ENCODE results near the gene GPR161.
"Not testable (repeated sequence)": the region's sequence is repeated elsewhere in the genome, so short reads cannot be mapped to it uniquely, and the experiment has no call there.

GPR161 gene

GRCh38 chr1:168082008-168082876 is 54.5 kb downstream of the GPR161 start:
- TF ChIP-seq GATA1 (IDR thresholded peaks at IDR 0.05; ENCODE audit: low read depth, low read length), result no peak
- no peak for TF ChIP-seq POLR2A (IDR thresholded peaks at IDR 0.05; ENCODE audit: low read length)
- DNase-seq, result peak; percentile 76 to 84

- peak in 1 of 2 experiments; percentile 20 for DNase-seq
- TF ChIP-seq GATA1 (IDR thresholded peaks at IDR 0.05; ENCODE audit: low read depth, low read length) (no peak), POLR2A (IDR thresholded peaks at IDR 0.05; ENCODE audit: low read length) (no peak)
These were observed 55.2 kb downstream of the GPR161 start for GRCh38 chr1:168081373-168082007.

DNA sequence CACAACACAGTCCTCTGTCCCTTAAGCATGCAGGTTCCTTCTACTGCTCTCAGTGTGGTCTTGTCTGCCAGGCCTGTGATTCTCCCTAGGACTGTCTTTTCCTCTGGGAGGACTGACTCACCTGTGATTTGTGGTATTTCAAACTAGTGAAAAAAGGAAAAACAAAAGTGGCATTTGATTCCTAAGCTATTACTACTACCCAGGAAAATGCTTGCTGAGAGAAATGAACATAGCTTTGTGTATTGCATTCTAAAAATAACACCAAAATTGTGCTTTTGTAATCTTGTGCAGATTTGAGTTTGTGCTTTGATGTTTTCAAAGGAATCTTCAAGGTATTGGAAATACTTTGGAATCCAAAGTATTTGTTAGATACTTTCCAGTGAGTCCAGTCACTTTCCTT is 57.0 kb downstream of the GPR161 start:
- TF ChIP-seq GATA1 (IDR thresholded peaks at IDR 0.05; ENCODE audit: low read depth, low read length) (no peak), POLR2A (IDR thresholded peaks at IDR 0.05; ENCODE audit: low read length) (no peak)
- no peak for DNase-seq

DNA sequence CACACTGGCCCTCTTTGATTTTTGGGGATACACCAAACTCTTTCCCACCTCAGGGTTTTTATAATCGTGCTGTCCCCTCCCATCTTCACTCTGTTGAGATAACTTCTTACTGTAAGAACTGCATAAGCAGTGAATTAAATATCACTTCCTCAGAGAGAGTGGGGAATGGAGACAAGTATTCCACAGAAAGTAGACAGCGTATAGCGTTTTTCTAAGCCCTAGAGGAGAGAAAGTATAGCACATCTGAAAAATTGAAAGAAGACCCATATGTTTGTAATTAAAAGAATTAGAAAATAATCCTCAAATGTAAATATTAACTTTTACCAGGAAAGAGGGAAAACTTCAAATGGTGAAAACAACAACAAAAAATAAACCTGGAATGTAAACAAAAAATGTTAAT is 67.3 kb downstream of the GPR161 start:
- TF ChIP-seq GATA1 (IDR thresholded peaks at IDR 0.05; ENCODE audit: low read depth, low read length) (no peak), POLR2A (IDR thresholded peaks at IDR 0.05; ENCODE audit: low read length) (no peak)
- no peak for DNase-seq

- peak; percentile 5 to 13 for DNase-seq
- TF ChIP-seq GATA1 (IDR thresholded peaks at IDR 0.05; ENCODE audit: low read depth, low read length) (no peak), POLR2A (IDR thresholded peaks at IDR 0.05; ENCODE audit: low read length) (no peak)
These were observed 71.2 kb downstream of the GPR161 start for GRCh38 chr1:168065506-168065905.

DNA sequence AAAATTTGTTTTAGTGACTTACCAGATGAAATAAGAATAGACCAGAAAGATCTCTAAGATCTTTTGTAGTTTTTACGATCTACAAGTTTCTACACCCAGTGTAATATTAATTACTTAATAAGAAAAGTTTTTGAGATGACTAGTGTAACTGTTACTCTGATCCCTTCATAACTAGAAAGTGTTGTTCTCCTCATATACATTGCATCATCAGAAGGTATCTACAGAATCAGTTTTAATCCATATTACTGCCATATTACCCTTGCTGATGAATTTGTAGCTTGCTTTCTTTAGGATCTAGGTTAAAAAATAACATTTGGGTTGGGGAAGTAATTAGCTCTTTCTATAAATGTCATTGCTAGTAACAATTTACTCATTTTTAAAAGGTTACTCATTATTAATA is 72.5 kb downstream of the GPR161 start:
- no peak for DNase-seq
- TF ChIP-seq GATA1 (IDR thresholded peaks at IDR 0.05; ENCODE audit: low read depth, low read length) (no peak), POLR2A (IDR thresholded peaks at IDR 0.05; ENCODE audit: low read length) (no peak)

GRCh38 chr1:168057921-168058320 is 78.8 kb downstream of the GPR161 start:
- DNase-seq, result peak in 1 of 2 experiments; percentile 23
- TF ChIP-seq GATA1 (IDR thresholded peaks at IDR 0.05; ENCODE audit: low read depth, low read length) (no peak), POLR2A (IDR thresholded peaks at IDR 0.05; ENCODE audit: low read length) (no peak)

DNA sequence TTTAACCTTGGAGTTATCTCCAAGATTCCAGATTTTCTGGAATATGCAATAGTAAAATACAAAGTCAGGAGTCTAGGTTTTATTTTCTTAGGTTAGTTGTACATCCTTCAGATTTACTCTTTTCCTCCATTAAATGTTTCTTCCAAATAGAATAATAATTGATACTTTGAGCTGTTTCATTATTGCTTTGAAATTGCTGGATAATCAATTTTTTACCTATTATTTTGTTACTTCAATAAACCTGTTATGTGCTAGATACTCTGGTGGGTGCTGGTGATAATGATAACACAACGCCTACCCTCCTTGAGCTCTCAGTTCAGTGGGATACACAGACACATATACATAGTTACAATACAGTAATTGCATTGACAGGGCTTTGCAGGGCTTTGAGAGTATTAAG is 79.4 kb downstream of the GPR161 start:
- TF ChIP-seq POLR2A (IDR thresholded peaks at IDR 0.05; ENCODE audit: low read length), result no peak
- no peak for TF ChIP-seq GATA1 (IDR thresholded peaks at IDR 0.05; ENCODE audit: low read depth, low read length)
- DNase-seq, result no peak

GRCh38 chr1:168056152-168056551 is 80.6 kb downstream of the GPR161 start:
- not testable (repeated sequence) for DNase-seq

GRCh38 chr1:168054117-168054516 is 82.6 kb downstream of the GPR161 start:
- TF ChIP-seq POLR2A (IDR thresholded peaks at IDR 0.05; ENCODE audit: low read length) (no peak), GATA1 (IDR thresholded peaks at IDR 0.05; ENCODE audit: low read depth, low read length) (no peak)

DNA sequence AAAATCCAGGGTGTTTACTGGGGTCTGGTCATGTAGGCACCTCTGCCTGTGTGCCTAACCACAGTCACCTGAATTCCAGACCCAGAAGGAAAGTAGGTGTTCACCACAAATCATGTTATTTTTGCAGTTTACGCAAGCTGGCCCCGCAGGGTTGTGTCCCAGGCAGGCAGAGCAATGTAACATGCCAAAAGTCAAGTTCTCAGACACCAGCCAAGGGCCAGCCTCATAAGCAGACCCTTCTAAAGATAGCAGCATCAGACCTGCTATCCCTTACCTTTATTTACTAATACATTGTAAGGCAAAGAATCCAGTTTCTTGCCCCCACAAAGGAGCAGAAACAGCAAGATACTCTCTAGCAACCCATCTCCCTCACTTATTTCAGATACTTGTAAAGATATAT is 83.0 kb downstream of the GPR161 start:
- no peak for TF ChIP-seq GATA1 (IDR thresholded peaks at IDR 0.05; ENCODE audit: low read depth, low read length)
- no peak for TF ChIP-seq POLR2A (IDR thresholded peaks at IDR 0.05; ENCODE audit: low read length)
- no peak for DNase-seq

More at GRCh38 chr1:168054117-168054516, 82.6 kb downstream of the GPR161 start:
- DNase-seq, result no peak

- no peak for DNase-seq
- TF ChIP-seq GATA1 (IDR thresholded peaks at IDR 0.05; ENCODE audit: low read depth, low read length) (no peak), POLR2A (IDR thresholded peaks at IDR 0.05; ENCODE audit: low read length) (no peak)
These were observed 85.8 kb downstream of the GPR161 start for GRCh38 chr1:168050880-168051279.

DNA sequence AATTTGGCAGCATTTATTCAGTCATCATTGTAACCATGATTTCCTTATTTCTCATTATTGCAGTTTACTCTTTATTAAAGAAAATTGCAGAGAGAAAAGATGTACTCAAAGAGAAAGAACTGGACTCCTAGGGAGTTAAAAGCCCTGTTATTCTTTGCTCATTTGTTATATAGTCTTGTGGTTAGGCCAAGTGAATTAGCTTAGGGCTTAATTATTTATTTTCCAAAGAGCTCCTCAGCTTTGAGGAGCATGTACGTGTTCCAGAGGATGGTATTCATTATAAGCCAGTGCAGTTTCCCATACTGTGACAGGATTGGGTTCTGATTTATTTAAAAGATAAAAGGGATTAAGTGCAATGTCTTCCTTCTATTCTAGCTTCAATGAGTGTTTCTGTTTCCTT is 86.4 kb downstream of the GPR161 start:
- TF ChIP-seq POLR2A (IDR thresholded peaks at IDR 0.05; ENCODE audit: low read length) (no peak), GATA1 (IDR thresholded peaks at IDR 0.05; ENCODE audit: low read depth, low read length) (no peak)

DNA sequence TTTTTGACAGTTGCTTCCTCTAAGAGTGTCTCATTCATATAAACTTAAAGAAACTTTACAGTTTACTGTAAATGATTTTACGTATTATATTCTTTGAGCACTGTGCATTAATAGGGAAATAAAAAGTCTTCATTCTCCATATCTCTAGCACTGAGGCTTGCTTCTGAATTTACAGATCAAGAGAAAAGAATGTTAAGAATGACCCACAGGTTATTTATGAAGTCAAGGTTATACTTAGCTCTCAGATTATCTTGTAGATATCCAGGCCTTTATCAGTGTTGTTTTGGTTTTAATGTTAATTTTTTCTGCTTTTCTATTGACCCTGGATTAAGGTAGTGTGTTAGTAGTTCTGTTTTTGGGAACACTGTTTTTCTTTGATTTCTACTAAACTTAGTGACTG is 91.4 kb downstream of the GPR161 start:
- no peak for DNase-seq
- TF ChIP-seq GATA1 (IDR thresholded peaks at IDR 0.05; ENCODE audit: low read depth, low read length) (no peak), POLR2A (IDR thresholded peaks at IDR 0.05; ENCODE audit: low read length) (no peak)

More for the DNA sequence above, 86.4 kb downstream of the GPR161 start:
- DNase-seq, result no peak

DNA sequence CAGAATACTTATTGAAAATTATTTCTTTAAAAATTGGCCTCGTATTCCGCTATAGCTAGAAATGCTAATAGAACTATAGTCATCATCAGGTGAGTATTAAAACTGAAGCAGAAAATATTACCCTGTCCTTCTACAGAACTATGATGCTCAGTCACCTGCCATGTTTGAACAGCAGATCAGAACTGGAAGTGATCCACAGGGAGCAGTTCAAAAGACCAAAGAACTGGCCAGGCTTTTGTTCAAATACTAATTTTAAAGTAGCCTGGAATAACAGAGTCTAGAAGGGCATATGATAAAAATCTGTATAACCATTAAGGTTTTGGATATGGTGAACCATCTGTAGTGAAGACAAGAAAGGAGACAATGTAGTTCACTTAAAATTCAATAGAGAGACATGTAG is 94.4 kb downstream of the GPR161 start:
- TF ChIP-seq GATA1 (IDR thresholded peaks at IDR 0.05; ENCODE audit: low read depth, low read length), result no peak
- no peak for TF ChIP-seq POLR2A (IDR thresholded peaks at IDR 0.05; ENCODE audit: low read length)
- no peak for DNase-seq
